ENCODE measurements around the gene ACBD4.

The ACBD4 gene

DNA sequence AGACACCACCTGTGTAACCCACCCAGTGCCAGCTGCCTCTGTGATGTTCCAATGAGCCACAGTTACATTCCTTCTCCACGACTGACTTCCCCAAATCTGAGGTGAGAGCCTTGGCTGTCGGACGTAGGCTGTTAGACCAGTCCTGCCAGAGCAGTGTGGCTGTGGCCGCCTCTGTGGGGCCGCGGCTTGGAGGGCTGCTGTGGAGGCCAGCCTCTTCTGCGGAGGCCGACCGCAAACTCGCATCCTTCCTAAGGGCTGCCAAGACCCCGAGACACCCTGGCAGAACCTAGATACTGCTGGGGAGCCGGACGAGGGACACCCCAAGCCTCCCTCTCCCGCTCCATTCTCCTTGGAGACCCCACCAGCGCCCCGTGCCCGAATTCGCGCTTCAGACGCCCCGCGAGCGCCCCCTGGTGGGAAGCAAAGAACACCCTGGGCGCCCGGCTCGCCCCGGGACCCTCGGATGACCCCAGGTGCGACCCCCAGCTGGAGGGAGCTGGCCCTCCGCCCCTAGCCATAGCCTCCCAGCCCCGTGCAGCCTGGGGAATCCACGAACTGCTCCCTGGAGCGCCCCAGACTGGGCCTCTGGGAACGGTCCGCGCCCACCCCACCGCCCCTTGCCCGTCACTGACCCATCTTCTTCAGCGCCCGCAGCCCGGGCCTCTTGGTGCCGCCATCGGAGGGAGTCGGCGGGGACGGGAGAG lies 3.7 kb upstream of the ACBD4 start:
- H3K27me3 ChIP-seq (ENCODE audit: insufficient read depth, low read depth, severe bottlenecking) = no peaks in the 10 kb centered on the region
- peak overlapping the region; percentile 81 for H3K27ac ChIP-seq
- peak; percentile 85 for TF ChIP-seq CTCF (IDR thresholded peaks at IDR 0.05; ENCODE audit: low read depth, low read length)
- DNase-seq = peak; percentile 77
- H3K9me3 ChIP-seq (ENCODE audit: severe bottlenecking) = no peaks in the 10 kb centered on the region
- peak overlapping the region; percentile 75 for H3K4me3 ChIP-seq (ENCODE audit: low read depth, low read length)
- no peaks in the 10 kb centered on the region; the same call in 1 of the 2 replicates for H3K36me3 ChIP-seq

DNA sequence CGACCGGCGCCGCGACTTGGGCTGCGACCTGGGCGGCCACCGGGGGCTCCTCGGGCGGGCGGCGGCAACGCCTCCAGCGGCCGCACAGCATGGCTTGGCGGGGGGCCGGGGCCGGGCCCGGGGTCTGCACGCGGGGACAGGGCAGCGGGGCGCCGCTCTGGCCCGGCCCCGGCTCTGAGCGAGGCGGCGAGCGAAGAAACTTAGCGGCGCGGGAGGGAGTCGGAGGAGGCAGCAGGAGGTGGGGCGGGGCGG lies 3.2 kb upstream of the ACBD4 start, which contains the start of gene PLCD3:
TSS of gene PLCD3 (minus strand) at position 196 of the 252 bp plus-strand sequence. CDS start at position 91, 105 bp downstream.
- Histone ChIP-seq H3K4me3 (ENCODE audit: low read depth, low read length) (peak within 1 kb of the TSS; percentile 75), H3K27me3 (ENCODE audit: insufficient read depth, low read depth, severe bottlenecking) (no peaks in the 10 kb centered on the region), H3K9me3 (ENCODE audit: severe bottlenecking) (no peaks in the 10 kb centered on the region), H3K27ac (peak within 1 kb of the TSS; percentile 81), H3K36me3 (no peaks in the 10 kb centered on the region; the same call in 1 of the 2 replicates)
- DNase-seq = no peak
- no peak for TF ChIP-seq CTCF (IDR thresholded peaks at IDR 0.05; ENCODE audit: low read depth, low read length)

DNA sequence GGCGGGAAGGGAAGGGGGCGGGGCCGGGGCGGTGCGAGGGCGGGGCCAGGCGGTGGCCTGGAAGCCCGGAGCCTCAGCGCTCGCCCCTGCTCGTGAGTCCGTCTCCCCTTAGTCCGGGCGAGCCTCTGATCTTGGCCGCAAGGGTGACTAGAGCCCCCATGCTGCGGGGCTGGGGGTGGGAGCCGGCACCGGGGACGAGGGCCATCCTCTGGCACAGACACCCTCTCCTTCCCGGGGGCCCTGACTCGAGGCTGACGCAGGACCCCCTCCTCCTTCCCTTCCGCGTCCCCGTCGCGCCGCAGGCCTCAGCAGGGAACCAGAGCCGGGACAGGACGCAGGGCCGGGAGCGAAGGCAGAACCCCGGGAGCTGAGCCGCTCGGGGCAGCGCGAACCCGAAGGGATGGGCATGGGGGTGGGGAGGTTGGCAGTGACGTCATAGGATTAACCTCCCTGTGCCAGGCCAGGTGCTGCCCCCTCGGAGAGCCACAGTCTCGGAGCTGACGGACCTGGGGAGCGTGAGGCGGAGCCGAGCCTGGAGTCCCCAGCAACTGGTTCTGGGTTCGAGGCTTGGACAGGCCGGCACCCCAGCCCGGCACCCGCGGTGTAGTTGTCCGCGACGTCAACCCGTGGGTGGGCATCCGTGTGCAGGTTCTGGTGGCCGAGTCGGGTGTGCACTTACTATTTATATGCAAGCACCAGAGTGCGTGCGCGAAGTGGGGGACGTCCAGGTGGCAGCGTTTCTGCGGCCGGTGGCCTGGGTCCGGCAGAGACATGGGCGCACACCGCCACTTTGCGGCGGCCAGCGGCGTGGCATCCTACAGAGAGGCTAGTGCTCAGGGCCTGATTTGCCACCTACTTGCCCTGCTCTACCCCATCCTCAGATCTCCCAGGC lies 2.7 kb upstream of the ACBD4 start:
- H3K9me3 ChIP-seq (ENCODE audit: severe bottlenecking) = no peaks in the 10 kb centered on the region
- no peaks in the 10 kb centered on the region for H3K36me3 ChIP-seq
- peak; percentile 93 for DNase-seq
- H3K27ac ChIP-seq = peak overlapping the region; percentile 72
- peak; percentile 99 for TF ChIP-seq CTCF (IDR thresholded peaks at IDR 0.05; ENCODE audit: low read depth, low read length)
- H3K27me3 ChIP-seq (ENCODE audit: insufficient read depth, low read depth, severe bottlenecking) = no peaks in the 10 kb centered on the region
- H3K4me3 ChIP-seq (ENCODE audit: low read depth, low read length) = peak overlapping the region; percentile 66

- peak overlapping the region; percentile 18; the same call in 1 of the 2 replicates for H3K27ac ChIP-seq
- H3K36me3 ChIP-seq = no peaks in the 10 kb centered on the region
Measured at GRCh38 chr17:45135978-45136791, 698 bp downstream of the ACBD4 start.

More at GRCh38 chr17:45135978-45136791, 698 bp downstream of the ACBD4 start:
- Histone ChIP-seq H3K4me3 (ENCODE audit: low read depth, low read length) (peak overlapping the region; percentile 56), H3K27me3 (ENCODE audit: insufficient read depth, low read depth, severe bottlenecking) (no peaks in the 10 kb centered on the region), H3K9me3 (ENCODE audit: severe bottlenecking) (no peaks in the 10 kb centered on the region)
- TF ChIP-seq CTCF (IDR thresholded peaks at IDR 0.05; ENCODE audit: low read depth, low read length) = no peak
- DNase-seq = no peak

Measured in WERI-Rb-1 (cell line).